ENCODE data around the gene UBE2I. TPM values are rescaled to one million over a fixed set of nuclear protein-coding genes. Genes with fewer than 3 reads are reported as not detected.

Gene UBE2I
- total RNA-seq, 1 donor from 2014 or later = 141 TPM

DNA sequence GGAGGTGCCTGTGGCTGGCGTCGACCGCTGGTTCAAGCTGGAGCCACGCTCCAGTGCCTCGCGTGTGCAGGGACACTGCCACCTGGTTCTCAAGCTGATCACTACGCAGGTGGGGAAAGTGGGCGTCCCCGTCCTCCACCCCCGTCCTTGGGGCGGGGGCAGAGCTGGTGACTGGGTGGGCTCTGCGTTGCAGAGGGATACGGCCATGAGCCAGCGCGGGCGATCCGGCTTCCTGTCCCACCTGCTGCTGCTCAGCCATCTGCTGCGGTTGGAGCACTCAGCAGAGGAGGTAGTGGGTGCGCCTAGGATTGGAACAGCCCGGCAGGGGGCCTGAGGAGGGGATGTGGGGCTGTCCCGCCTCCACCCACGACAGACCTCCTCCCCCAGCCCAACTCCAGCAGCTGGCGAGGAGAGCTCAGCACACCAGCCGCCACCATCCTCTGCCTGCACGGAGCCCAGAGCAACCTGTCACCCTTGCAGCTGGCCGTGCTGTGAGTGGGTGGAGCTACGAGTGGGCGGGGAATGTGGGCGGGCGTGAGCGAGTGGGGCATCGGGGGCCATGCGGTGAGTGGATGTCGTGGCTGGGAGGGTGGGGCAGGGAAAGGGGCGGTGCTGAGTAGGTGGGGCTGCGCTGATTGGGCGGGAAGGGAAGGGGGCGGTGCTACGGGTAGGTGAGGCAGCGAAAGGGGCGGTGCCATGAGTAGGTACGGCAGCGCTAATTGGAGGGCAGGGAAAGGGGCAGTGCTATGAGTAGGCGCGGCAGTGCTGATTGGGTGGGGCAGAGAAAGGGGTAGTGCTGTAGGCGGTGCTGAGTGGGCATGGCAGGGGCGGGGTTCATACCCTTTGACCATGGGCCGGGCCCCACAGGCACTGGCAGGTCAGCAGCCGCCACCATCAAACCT, 33.3 kb downstream of the UBE2I start:
- Histone ChIP-seq H3K27ac (no peak overlapping the region), H3K9me3 (no peaks in the 10 kb centered on the region), H3K4me1 (peaks cover 0 to 8% of the 10 kb centered on the region in 2 donors), H3K27me3 (no peaks in the 10 kb centered on the region), H3K4me3 (peak overlapping the region in 1 of 2 donors; percentile 23), H3K36me3 (peaks cover 0 to 4% of the 10 kb centered on the region in 2 donors)
- DNase-seq (ENCODE audit: low spot score in 2 of 2) = peak; percentile 76 to 91
- intact Hi-C loops (cut with DNase I) = no loop called here
- TF ChIP-seq CTCF (IDR thresholded peaks at IDR 0.05) = no peak

DNA sequence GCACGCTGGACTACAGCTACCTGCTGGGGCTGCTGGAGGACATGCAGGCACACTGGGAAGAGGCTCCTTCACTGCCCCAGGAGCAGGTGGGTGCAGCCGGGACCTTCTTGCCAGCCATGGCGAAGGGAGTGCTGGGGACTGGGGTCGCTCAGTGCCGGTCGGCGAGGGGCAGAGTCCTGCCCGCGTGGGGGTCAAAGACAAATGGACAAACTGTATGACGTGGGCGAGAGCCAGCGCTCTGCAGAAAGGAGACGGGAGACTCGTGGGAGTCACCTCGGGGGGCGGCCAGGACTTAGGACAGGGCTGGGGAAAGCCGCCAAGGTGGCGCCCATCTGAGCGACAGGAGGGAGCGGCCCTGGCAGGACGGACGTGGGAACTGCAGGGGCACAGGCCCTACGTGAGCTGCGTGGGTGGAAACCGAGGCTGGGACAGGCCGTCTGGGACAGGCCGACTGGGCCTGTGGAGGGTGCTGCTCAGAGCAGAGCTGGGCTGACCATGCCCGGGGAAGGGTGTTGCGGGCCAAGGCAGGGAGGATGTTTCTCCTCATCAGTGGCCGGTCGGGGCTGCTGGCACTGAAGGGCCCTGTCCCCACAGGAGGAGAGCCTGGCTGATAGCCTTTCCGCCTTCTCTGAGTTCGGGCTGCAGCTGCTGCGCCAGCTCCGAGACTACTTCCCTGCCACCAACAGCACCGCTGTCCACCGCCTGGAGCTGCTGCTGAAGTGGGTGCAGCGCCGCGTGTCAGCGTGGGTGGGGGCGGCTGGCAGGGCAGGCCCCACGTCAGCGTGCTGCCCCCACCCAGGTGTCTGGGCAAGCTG, 34.2 kb downstream of the UBE2I start:
- no peak for DNase-seq (ENCODE audit: low spot score in 2 of 2)
- Histone ChIP-seq H3K9me3 (no peaks in the 10 kb centered on the region), H3K4me1 (peaks cover 0 to 8% of the 10 kb centered on the region in 2 donors), H3K36me3 (peaks cover 3 to 13% of the 10 kb centered on the region in 2 donors), H3K4me3 (peak overlapping the region in 1 of 2 donors; percentile 23), H3K27me3 (no peaks in the 10 kb centered on the region), H3K27ac (no peak overlapping the region)
- TF ChIP-seq CTCF (IDR thresholded peaks at IDR 0.05) = no peak
- intact Hi-C loops (cut with DNase I) = no loop called here

DNA sequence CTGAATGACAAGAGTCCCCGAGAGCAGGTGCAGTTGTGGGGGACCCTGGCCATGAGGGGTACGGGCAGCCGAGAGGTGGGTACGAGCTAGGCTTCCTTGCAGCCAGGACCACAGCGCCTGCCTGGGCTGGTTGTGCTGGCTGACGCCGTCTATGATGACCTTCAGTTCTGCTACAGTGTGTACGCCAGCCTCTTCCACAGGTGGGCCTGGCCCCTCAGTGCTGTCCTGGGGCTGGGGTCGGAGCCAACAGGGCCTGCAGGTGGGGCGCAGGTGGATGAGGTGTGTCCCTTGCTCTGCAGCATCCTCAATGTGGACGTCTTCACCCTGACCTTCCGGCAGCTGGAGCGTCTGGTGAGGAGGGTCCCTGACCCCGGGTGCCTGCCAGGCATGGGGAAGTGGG, 35.1 kb downstream of the UBE2I start:
- H3K27me3 ChIP-seq = no peaks in the 10 kb centered on the region
- peaks cover 0 to 8% of the 10 kb centered on the region in 2 donors for H3K4me1 ChIP-seq
- H3K9me3 ChIP-seq = no peaks in the 10 kb centered on the region
- H3K27ac ChIP-seq = no peak overlapping the region
- H3K4me3 ChIP-seq = no peak overlapping the region
- DNase-seq (ENCODE audit: low spot score in 2 of 2) = no peak
- intact Hi-C loops (cut with DNase I) = no loop called here
- peaks cover 11 to 21% of the 10 kb centered on the region in 2 donors for H3K36me3 ChIP-seq
- no peak for TF ChIP-seq CTCF (IDR thresholded peaks at IDR 0.05)

DNA sequence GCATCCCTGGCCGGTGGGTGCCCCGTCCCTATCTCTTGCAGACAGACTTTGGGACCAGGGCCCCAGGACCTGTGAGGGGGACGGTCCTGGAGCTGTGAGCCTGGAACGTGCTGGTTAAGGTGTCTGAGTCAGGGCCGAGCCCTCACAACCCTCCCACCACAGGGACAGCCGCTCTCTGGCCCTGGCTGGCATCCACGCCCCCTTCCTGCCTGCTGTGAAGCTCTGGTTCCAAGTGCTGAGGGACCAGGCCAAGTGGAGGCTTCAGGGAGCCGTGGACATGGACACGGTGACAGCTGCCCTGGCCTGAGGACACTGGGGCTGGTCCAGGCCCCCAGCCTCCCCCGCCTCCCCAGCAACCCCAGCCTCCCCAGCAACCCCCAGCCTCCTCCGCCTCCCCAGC, 35.7 kb downstream of the UBE2I start:
- TF ChIP-seq CTCF (IDR thresholded peaks at IDR 0.05) = no peak
- H3K36me3 ChIP-seq = peaks cover 11 to 27% of the 10 kb centered on the region in 2 donors
- no peak overlapping the region for H3K27ac ChIP-seq
- no peak overlapping the region for H3K4me3 ChIP-seq
- peaks cover 0 to 8% of the 10 kb centered on the region in 2 donors for H3K4me1 ChIP-seq
- H3K27me3 ChIP-seq = no peaks in the 10 kb centered on the region
- intact Hi-C loops (cut with DNase I) = no loop called here
- no peak for DNase-seq (ENCODE audit: low spot score in 2 of 2)
- H3K9me3 ChIP-seq = no peaks in the 10 kb centered on the region

- intact Hi-C loops (cut with DNase I) = no loop called here
- Histone ChIP-seq H3K27me3 (no peaks in the 10 kb centered on the region), H3K27ac (no peak overlapping the region), H3K4me1 (peaks cover 4 to 13% of the 10 kb centered on the region in 2 donors), H3K4me3 (no peak overlapping the region), H3K36me3 (peaks cover 11 to 27% of the 10 kb centered on the region in 2 donors), H3K9me3 (no peaks in the 10 kb centered on the region)
- no peak for TF ChIP-seq CTCF (IDR thresholded peaks at IDR 0.05)
- no peak for DNase-seq (ENCODE audit: low spot score in 2 of 2)
These were observed 36.4 kb downstream of the UBE2I start for GRCh38 chr16:1345651-1346421.

All from ascending aorta (tissue), 2 donors.